CD14-positive monocyte (primary cell): Measurements from ENCODE around the gene PDE4B. TPM values are rescaled to one million over a fixed set of nuclear protein-coding genes. Genes with fewer than 3 reads are reported as not detected.

Experiments
- DNase-seq, 3 donors: peaks; one replicate each; pipeline ENCODE4 v3.0.0-alpha.2; 2011 to 2022
- H2AFZ ChIP-seq: 2 replicates; pipeline ENCODE4 v1.6.0; 2012; ENCODE audit warnings: mild to moderate bottlenecking, low read depth, low read length, inconsistent platforms; ENCODE audit not compliant: insufficient read depth, poor library complexity, severe bottlenecking
- H3K27ac ChIP-seq, 2 donors: 1 replicate in 1 of 2; 2 replicates in 1 of 2; pipeline ENCODE4 v1.5.1; 2012 to 2013; ENCODE audit warnings: low read length in 2 of 2, control low read depth in 1 of 2, inconsistent platforms in 1 of 2, low read depth in 1 of 2, mild to moderate bottlenecking in 1 of 2
- H3K27me3 ChIP-seq, 2 donors: one replicate each; pipeline versions ENCODE4 v1.6.0 to v1.6.1; 2011 to 2013; ENCODE audit warnings: low read length in 2 of 2; ENCODE audit not compliant: control insufficient read depth in 2 of 2, insufficient read depth in 2 of 2
- H3K36me3 ChIP-seq, 2 donors: replicated peaks in 1 of 2; 1 replicate in 1 of 2; 2 replicates in 1 of 2; pipeline versions ENCODE4 v1.5.1 to v1.6.1; 2012 to 2013; ENCODE audit warnings: low read length in 2 of 2, control low read depth in 1 of 2, inconsistent platforms in 1 of 2, mild to moderate bottlenecking in 1 of 2; ENCODE audit not compliant: insufficient read depth in 2 of 2, control insufficient read depth in 1 of 2
- H3K4me1 ChIP-seq, 2 donors: 1 replicate in 1 of 2; 2 replicates in 1 of 2; pipeline versions ENCODE4 v1.5.1 to v1.6.1; 2012 to 2013; ENCODE audit warnings: low read length in 2 of 2, control low read depth in 1 of 2, inconsistent platforms in 1 of 2, mild to moderate bottlenecking in 1 of 2, moderate library complexity in 1 of 2; ENCODE audit not compliant: insufficient read depth in 2 of 2, control insufficient read depth in 1 of 2
- H3K4me2 ChIP-seq: replicated peaks from 2 replicates; pipeline ENCODE3; 2012; ENCODE audit warnings: low read length, moderate library complexity, mild to moderate bottlenecking; ENCODE audit not compliant: poor library complexity, severe bottlenecking; ENCODE audit errors: extremely low read depth
- H3K4me3 ChIP-seq, 3 experiments: fragments of 200-600 bp in 1 of 3; sonication (generic) in 1 of 3; replicated peaks in 1 of 3; 1 replicate in 2 of 3; 2 replicates in 1 of 3; pipeline ENCODE4 v1.5.1; 2011 to 2013; ENCODE audit warnings: low read length in 3 of 3, mild to moderate bottlenecking in 3 of 3, control low read depth in 2 of 3, low read depth in 2 of 3, inconsistent platforms in 1 of 3, moderate library complexity in 1 of 3
- H3K79me2 ChIP-seq: 2 replicates; pipeline ENCODE4 v1.6.0; 2012; ENCODE audit warnings: mild to moderate bottlenecking, control low read depth, inconsistent platforms, low read length, moderate library complexity; ENCODE audit not compliant: insufficient read depth
- H3K9ac ChIP-seq: 2 replicates; pipeline ENCODE4 v1.6.0; 2017; ENCODE audit warnings: low read length, mild to moderate bottlenecking; ENCODE audit not compliant: insufficient read depth, poor library complexity, severe bottlenecking
- H3K9me3 ChIP-seq, 2 donors: replicated peaks in 1 of 2; 1 replicate in 1 of 2; 2 replicates in 1 of 2; pipeline versions ENCODE4 v1.5.1 to v1.6.1; 2012 to 2013; ENCODE audit warnings: low read length in 2 of 2, control low read depth in 1 of 2; ENCODE audit not compliant: control insufficient read depth in 1 of 2, insufficient read depth in 1 of 2
- H4K20me1 ChIP-seq: 2 replicates; pipeline ENCODE4 v1.6.0; 2012; ENCODE audit warnings: mild to moderate bottlenecking, low read length, control low read depth, moderate library complexity; ENCODE audit not compliant: insufficient read depth
- H3K27ac Mint-ChIP-seq, 7 donors: one replicate each; pipeline ENCODE4 v1.8.0; 2020; ENCODE audit warnings: mild to moderate bottlenecking in 7 of 7, mixed read lengths in 7 of 7, moderate library complexity in 6 of 7, inconsistent platforms in 2 of 7
- H3K27me3 Mint-ChIP-seq, 3 donors: one replicate each; pipeline ENCODE4 v1.8.0; 2021 to 2022; ENCODE audit warnings: low read depth in 3 of 3, mild to moderate bottlenecking in 3 of 3, mixed read lengths in 3 of 3, moderate library complexity in 3 of 3, inconsistent platforms in 1 of 3
- H3K36me3 Mint-ChIP-seq, 2 donors: one replicate each; pipeline ENCODE4 v1.8.0; 2020; ENCODE audit warnings: mixed read lengths in 2 of 2, inconsistent platforms in 1 of 2, mild to moderate bottlenecking in 1 of 2
- H3K4me1 Mint-ChIP-seq: one replicate; pipeline ENCODE4 v1.8.0; 2020; ENCODE audit warnings: mild to moderate bottlenecking, mixed read lengths
- H3K4me3 Mint-ChIP-seq, 2 donors: one replicate each; pipeline ENCODE4 v1.8.0; 2020; ENCODE audit warnings: mild to moderate bottlenecking in 2 of 2, mixed read lengths in 2 of 2, moderate library complexity in 1 of 2
- H3K9me3 Mint-ChIP-seq, 7 donors: one replicate each; pipeline ENCODE4 v1.8.0; 2020 to 2022; ENCODE audit warnings: mixed read lengths in 7 of 7, mild to moderate bottlenecking in 6 of 7, moderate library complexity in 6 of 7, inconsistent platforms in 2 of 7
- CTCF ChIP-seq: fragments of 200-600 bp; IDR thresholded peaks from one replicate; pipeline ENCODE4 v1.8.0; 2022; ENCODE audit warnings: antibody characterized with exemption, mild to moderate bottlenecking
- WGBS: methylation state at CpG from one replicate; pipeline ENCODE4 v1.1.5; 2013; ENCODE audit warnings: missing lambda C conversion rate; ENCODE audit not compliant: insufficient coverage; 5-methylcytosine and 5-hydroxymethylcytosine counted together
- intact Hi-C, 2 donors: fragments of 100-400 bp; cut with micrococcal nuclease; formaldehyde crosslinking; loops; one replicate each; pipeline versions ENCODE4 v1.15.0 to v1.15.1; 2023
- polyA plus RNA-seq, 3 donors: library from polyadenylated mRNA; depleted of rRNA in 1 of 3; unstranded in 2 of 3; stranded (reverse) in 1 of 3; fragments of 300-500 nt in 2 of 3; fragments of >200 nt in 1 of 3; fragmentation: Illumina TruSeq in 2 of 3; gene quantifications; 1 replicate in 2 of 3; 2 replicates in 1 of 3; pipeline ENCODE4 v1.2.3, GENCODE V29; 2012 to 2021

The PDE4B gene
- polyA plus RNA-seq, 3 donors, result 17.2 to 52.8 (median 25.2) TPM

GRCh38 chr1:66357478-66358197 lies 564.9 kb downstream of the PDE4B start:
- H3K4me1 ChIP-seq, result peaks cover 0 to 15% of the 10 kb centered on the region in 2 donors
- intact Hi-C loops, result no loop called here
- no peak overlapping the region for H3K4me2 ChIP-seq
- 100% methylated on average over 1 of the region's 3 CpGs for WGBS
- no peaks in the 10 kb centered on the region for H3K27me3 ChIP-seq
- no peak overlapping the region for H3K9ac ChIP-seq
- H3K4me3 ChIP-seq, result no peak overlapping the region
- H3K27ac ChIP-seq, result no peak overlapping the region
- peaks cover 27% of the 10 kb centered on the region for H3K79me2 ChIP-seq
- TF ChIP-seq CTCF, result no peak
- H3K27me3 Mint-ChIP-seq, result no peaks in the 10 kb centered on the region
- DNase-seq, result no peak
- H3K9me3 Mint-ChIP-seq, result no peaks in the 10 kb centered on the region
- H3K36me3 ChIP-seq, result peaks cover 20 to 47% of the 10 kb centered on the region in 2 donors
- no peak overlapping the region for H2AFZ ChIP-seq
- peak overlapping the region in 1 of 7 donors; percentile 60 for H3K27ac Mint-ChIP-seq
- H3K4me3 Mint-ChIP-seq, result no peak overlapping the region
- peaks cover 62 to 64% of the 10 kb centered on the region in 2 donors for H3K36me3 Mint-ChIP-seq
- H4K20me1 ChIP-seq, result peaks cover 35% of the 10 kb centered on the region
- no peaks in the 10 kb centered on the region for H3K9me3 ChIP-seq
- peaks cover 27% of the 10 kb centered on the region for H3K4me1 Mint-ChIP-seq

GRCh38 chr1:66359269-66359668 lies 566.6 kb downstream of the PDE4B start:
- H3K27ac ChIP-seq, result no peak overlapping the region
- no peaks in the 10 kb centered on the region for H3K9me3 ChIP-seq
- Mint-ChIP-seq H3K4me1 (peaks cover 16% of the 10 kb centered on the region), H3K36me3 (peaks cover 70 to 71% of the 10 kb centered on the region in 2 donors), H3K9me3 (no peaks in the 10 kb centered on the region), H3K27me3 (no peaks in the 10 kb centered on the region), H3K4me3 (no peak overlapping the region), H3K27ac (peak overlapping the region in 2 of 7 donors; percentile 8 to 72)
- H3K36me3 ChIP-seq, result peaks cover 35 to 63% of the 10 kb centered on the region in 2 donors
- no peak overlapping the region for H3K4me2 ChIP-seq
- H3K27me3 ChIP-seq, result no peaks in the 10 kb centered on the region
- H4K20me1 ChIP-seq, result peaks cover 19% of the 10 kb centered on the region
- intact Hi-C loops, result no loop called here
- DNase-seq, result no peak
- no peak overlapping the region for H3K4me3 ChIP-seq
- H3K4me1 ChIP-seq, result peaks cover 0 to 10% of the 10 kb centered on the region in 2 donors
- TF ChIP-seq CTCF, result no peak
- WGBS, result no CpG with 5 or more reads among the region's 1 CpG
- H3K9ac ChIP-seq, result no peak overlapping the region
- peaks cover 12% of the 10 kb centered on the region for H3K79me2 ChIP-seq
- no peak overlapping the region for H2AFZ ChIP-seq
